Spleen (tissue), 11 donors: ENCODE results near the gene SLC38A5. TPM values are rescaled to one million over a fixed set of nuclear protein-coding genes. Genes with fewer than 3 reads are reported as not detected.
"Not testable (repeated sequence)": the region's sequence is repeated elsewhere in the genome, so short reads cannot be mapped to it uniquely, and the experiment has no call there.

Experiments
- DNase-seq: peaks from one replicate; pipeline ENCODE4 v3.0.0-alpha.2; 2020
- H3K27ac ChIP-seq, 8 donors: fragments of 200-600 bp; sonication (generic) in 7 of 8; 1 replicate in 4 of 8; 2 replicates in 4 of 8; pipeline versions ENCODE4 v1.5.0 to v1.8.0; 2016 to 2021; ENCODE audit warnings: inconsistent platforms in 4 of 8, mild to moderate bottlenecking in 4 of 8, moderate library complexity in 1 of 8
- H3K27me3 ChIP-seq, 7 donors: fragments of 200-600 bp; sonication (generic) in 6 of 7; replicated peaks in 1 of 7; 1 replicate in 4 of 7; 2 replicates in 3 of 7; pipeline versions ENCODE4 v1.5.0 to v1.8.0; 2016 to 2021; ENCODE audit warnings: inconsistent platforms in 3 of 7, mild to moderate bottlenecking in 1 of 7
- H3K36me3 ChIP-seq, 6 donors: fragments of 200-600 bp; sonication (generic) in 5 of 6; 1 replicate in 4 of 6; 2 replicates in 2 of 6; pipeline versions ENCODE4 v1.5.0 to v1.8.0; 2016 to 2021; ENCODE audit warnings: inconsistent platforms in 2 of 6
- H3K4me1 ChIP-seq, 6 donors: fragments of 200-600 bp; sonication (generic) in 5 of 6; 1 replicate in 3 of 6; 2 replicates in 3 of 6; pipeline versions ENCODE4 v1.5.0 to v1.8.0; 2016 to 2021; ENCODE audit warnings: inconsistent platforms in 3 of 6
- H3K4me3 ChIP-seq, 8 donors: fragments of 200-600 bp; sonication (generic) in 7 of 8; 1 replicate in 4 of 8; 2 replicates in 4 of 8; pipeline versions ENCODE4 v1.5.0 to v1.8.0; 2016 to 2021; ENCODE audit warnings: inconsistent platforms in 4 of 8, mild to moderate bottlenecking in 4 of 8, moderate library complexity in 2 of 8
- H3K9me3 ChIP-seq, 8 donors: fragments of 200-600 bp; sonication (generic) in 7 of 8; 1 replicate in 4 of 8; 2 replicates in 4 of 8; pipeline versions ENCODE4 v1.5.0 to v1.8.0; 2016 to 2021; ENCODE audit warnings: inconsistent platforms in 4 of 8
- WGBS, 5 donors: extraction: QIAGEN DNeasy Blood & Tissue Kit in 3 of 5; methylation state at CpG; one replicate each; pipeline versions ENCODE4 v1.1.5 to v1.1.7; 2013 to 2018; 5-methylcytosine and 5-hydroxymethylcytosine counted together
- intact Hi-C: fragments of 100-400 bp; cut with DNase I; formaldehyde crosslinking; loops from one replicate; pipeline ENCODE4 v1.15.0; 2023; ENCODE audit warnings: low total_unique reads
- polyA plus RNA-seq, 3 donors: library from polyadenylated mRNA; stranded (reverse); fragments of 200-250 nt; gene quantifications; one replicate each; pipeline ENCODE4 v1.2.1, GENCODE V29; 2013
- small RNA-seq, 4 donors: library from RNA; depleted of rRNA; stranded (forward); fragments of <200 nt; gene quantifications; one replicate each; pipeline ENCODE3, GENCODE V24; 2016
- total RNA-seq, 7 donors: library from RNA; depleted of rRNA in 3 of 7; stranded (reverse); fragments of >200 nt in 3 of 7; fragmentation: NEBNext Ultra II Directional in 4 of 7; extraction: Animal tissue kit (Norgen Biotek cat#: 25700) in 4 of 7; gene quantifications; one replicate each; pipeline versions ENCODE4 v1.1.0 to v1.2.1, GENCODE V29; 2016 to 2021
- donor health status: healthy with polysubstance abuse.
- donor health status: DM: no; HTN: no; CAD: no; lungs with moderate emphysema.
- donor health status: DM: no; HTN: no; CAD: no.
- donor health status: Bipolar disorder and iron deficiency.
- donor health status: healthy.
- donor health status: DM: no; HTN: no; CAD: no.
- donor health status: DM: yes; HTN: yes; CAD: no.

Gene SLC38A5
- total and polyA plus RNA-seq, 10 donors: 11.3 to 57.4 (median 22.3) TPM

DNA sequence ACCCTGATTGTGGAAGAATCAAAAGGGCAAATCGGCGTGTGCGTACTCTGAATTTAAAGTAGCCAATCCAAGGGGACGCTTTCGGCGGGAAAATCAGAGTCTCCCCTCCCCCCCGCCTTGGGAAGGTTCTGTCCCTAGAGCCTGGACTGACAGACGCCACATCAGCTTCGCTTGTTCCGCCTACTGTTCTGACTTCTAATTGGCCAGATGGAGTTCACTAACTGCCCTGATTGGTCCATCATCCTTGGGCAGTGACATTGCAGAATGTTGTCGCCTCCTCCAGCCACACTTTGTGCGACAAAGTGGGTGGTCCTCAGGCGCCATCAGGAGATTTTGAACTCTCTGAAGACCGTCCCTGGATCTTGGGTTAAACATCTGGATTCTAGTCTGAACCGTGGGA, 58.2 kb downstream of the SLC38A5 start, which contains the start of gene SSX4B:
Gene SSX4B (minus strand): TSS at position 101 of the 400 bp plus-strand sequence. CDS start 588 bp downstream, outside the sequence.
- H3K4me1 ChIP-seq, H3K27me3 ChIP-seq, H3K27ac ChIP-seq, H3K36me3 ChIP-seq, DNase-seq, H3K4me3 ChIP-seq, H3K9me3 ChIP-seq, intact Hi-C loops: not testable (repeated sequence)
- WGBS, 5 donors: no CpG with 5 or more reads among the region's 15 CpGs

Small RNAs within 50 kb of the gene (small RNA-seq; reads per million reads assigned to genes)
- gene AL606490.4: 0 reads per million in 4 donors

Other genes starting within 250 kb of the SLC38A5 start
- not detected for gene SSX1, start 214.9 kb downstream of the SLC38A5 start, total RNA-seq
- gene SSX1, start 214.9 kb downstream of the SLC38A5 start, polyA plus RNA-seq: not detected
- gene SSX3, start 113.6 kb downstream of the SLC38A5 start, total RNA-seq: not detected
- not detected for gene SSX3, start 113.6 kb downstream of the SLC38A5 start, polyA plus RNA-seq
- not detected for gene SSX4, start 86.7 kb downstream of the SLC38A5 start, total RNA-seq
- gene SSX4, start 86.7 kb downstream of the SLC38A5 start, polyA plus RNA-seq: not detected
- gene SSX4B, start 58.3 kb downstream of the SLC38A5 start, total RNA-seq: not detected
- not detected for gene SSX4B, start 58.3 kb downstream of the SLC38A5 start, polyA plus RNA-seq
- 10 to 100 TPM; 27.1 to 58.6 (median 38.5) TPM for gene FTSJ1, start 5.9 kb upstream of the SLC38A5 start, total RNA-seq
- gene FTSJ1, start 5.9 kb upstream of the SLC38A5 start, polyA plus RNA-seq: 10 to 100 TPM; 36.6 to 47.4 (median 41.0) TPM
- 10 to 100 TPM in 5 of 7 donors, 1 to 10 TPM in 2; 9.8 to 20.8 (median 14.2) TPM for gene PORCN, start 38.7 kb upstream of the SLC38A5 start, total RNA-seq
- 1 to 10 TPM; 5.0 to 8.8 (median 7.3) TPM for gene PORCN, start 38.7 kb upstream of the SLC38A5 start, polyA plus RNA-seq
- gene EBP, start 51.5 kb upstream of the SLC38A5 start, total RNA-seq: 10 to 100 TPM; 25.1 to 36.3 (median 32.0) TPM
- 10 to 100 TPM; 46.4 to 62.3 (median 57.8) TPM for gene EBP, start 51.5 kb upstream of the SLC38A5 start, polyA plus RNA-seq
- 10 to 100 TPM; 12.4 to 19.1 (median 16.2) TPM for gene TBC1D25, start 69.5 kb upstream of the SLC38A5 start, total RNA-seq
- 1 to 10 TPM; 4.0 to 8.3 (median 6.1) TPM for gene TBC1D25, start 69.5 kb upstream of the SLC38A5 start, polyA plus RNA-seq
- 100 to 1,000 TPM; 155 to 361 (median 203) TPM for gene RBM3, start 104.2 kb upstream of the SLC38A5 start, total RNA-seq
- 100 to 1,000 TPM; 162 to 224 (median 198) TPM for gene RBM3, start 104.2 kb upstream of the SLC38A5 start, polyA plus RNA-seq
- gene WDR13, start 127.2 kb upstream of the SLC38A5 start, total RNA-seq: 100 to 1,000 TPM in 1 of 7 donors, 10 to 100 TPM in 6; 61.2 to 116 (median 81.8) TPM
- 100 to 1,000 TPM in 2 of 3 donors, 10 to 100 TPM in 1; 90.4 to 200 (median 162) TPM for gene WDR13, start 127.2 kb upstream of the SLC38A5 start, polyA plus RNA-seq
- 100 to 1,000 TPM in 5 of 7 donors, 10 to 100 TPM in 2; 99.3 to 169 (median 107) TPM for gene WAS, start 213.5 kb upstream of the SLC38A5 start, total RNA-seq
- gene WAS, start 213.5 kb upstream of the SLC38A5 start, polyA plus RNA-seq: 10 to 100 TPM; 53.5 to 64.8 (median 56.2) TPM
- 1 to 10 TPM; 6.2 to 9.2 (median 7.4) TPM for gene SUV39H1, start 226.5 kb upstream of the SLC38A5 start, total RNA-seq
- 1 to 10 TPM; 4.0 to 6.7 (median 4.9) TPM for gene SUV39H1, start 226.5 kb upstream of the SLC38A5 start, polyA plus RNA-seq